Loucy (cell line): ENCODE results near the gene NTN5.

Experiments used
- H2AFZ ChIP-seq: fragments of 200-600 bp; sonication (generic); 2 replicates; pipeline ENCODE4 v1.6.0; 2016; ENCODE audit warnings: antibody characterized with exemption, mild to moderate bottlenecking, low read length, moderate library complexity
- H3F3A ChIP-seq: fragments of 200-600 bp; 2 replicates; pipeline ENCODE4 v1.6.0; 2016; ENCODE audit warnings: antibody characterized with exemption, low read depth, mild to moderate bottlenecking
- H3K27me3 ChIP-seq: fragments of 200-600 bp; sonication (generic); 2 replicates; pipeline ENCODE4 v1.6.1; 2014; ENCODE audit warnings: low read length, mild to moderate bottlenecking; ENCODE audit not compliant: insufficient read depth, poor library complexity, severe bottlenecking
- H3K36me3 ChIP-seq: fragments of 200-600 bp; sonication (generic); 2 replicates; pipeline ENCODE4 v1.6.1; 2016; ENCODE audit warnings: low read length; ENCODE audit not compliant: insufficient read depth
- H3K4me1 ChIP-seq: fragments of 200-600 bp; sonication (generic); 2 replicates; pipeline ENCODE4 v1.5.1; 2014; ENCODE audit warnings: low read length, mild to moderate bottlenecking; ENCODE audit not compliant: insufficient read depth, poor library complexity, severe bottlenecking
- H3K4me2 ChIP-seq: fragments of 200-600 bp; sonication (generic); 2 replicates; pipeline ENCODE4 v1.6.0; 2014; ENCODE audit warnings: antibody characterized with exemption, low read length, low read depth, mild to moderate bottlenecking; ENCODE audit not compliant: poor library complexity, severe bottlenecking
- H3K4me3 ChIP-seq: fragments of 200-600 bp; sonication (generic); 2 replicates; pipeline ENCODE4 v1.5.1; 2014; ENCODE audit warnings: low read length, mild to moderate bottlenecking, mixed read lengths; ENCODE audit not compliant: poor library complexity, severe bottlenecking
- H3K79me2 ChIP-seq: fragments of 200-600 bp; sonication (generic); 2 replicates; pipeline ENCODE4 v1.6.1; 2014; ENCODE audit warnings: low read length; ENCODE audit not compliant: insufficient read depth
- H3K9ac ChIP-seq: fragments of 200-600 bp; sonication (generic); 2 replicates; pipeline ENCODE4 v1.6.0; 2014; ENCODE audit warnings: mild to moderate bottlenecking, low read depth, low read length, moderate library complexity; ENCODE audit not compliant: poor library complexity, severe bottlenecking
- H3K9me2 ChIP-seq: fragments of 200-600 bp; sonication (generic); replicated peaks from 2 replicates; pipeline ENCODE4 v1.6.1; 2016; ENCODE audit warnings: low read depth, low read length, mixed read lengths
- H3K9me3 ChIP-seq: fragments of 200-600 bp; sonication (generic); 2 replicates; pipeline ENCODE4 v1.6.1; 2014; ENCODE audit warnings: mild to moderate bottlenecking, antibody characterized with exemption, low read length, low read depth; ENCODE audit not compliant: insufficient read depth
- H4K20me1 ChIP-seq: fragments of 200-600 bp; sonication (generic); 2 replicates; pipeline ENCODE4 v1.6.0; 2014; ENCODE audit warnings: antibody characterized with exemption, low read length, mild to moderate bottlenecking; ENCODE audit not compliant: insufficient read depth, poor library complexity, severe bottlenecking
- EZH2phosphoT487 ChIP-seq: fragments of 200-600 bp; IDR thresholded peaks from 2 replicates; pipeline ENCODE4 v1.6.1; 2018; ENCODE audit warnings: antibody characterized with exemption, mild to moderate bottlenecking, moderate library complexity, borderline replicate concordance
- TF ChIP-seq, protein P1 (sequence below): fragments of 200-600 bp; sonication (generic); conservative IDR thresholded peaks from 2 replicates; pipeline ENCODE4 v1.5.1; 2014; ENCODE audit warnings: mild to moderate bottlenecking, antibody characterized with exemption, low read length

The NTN5 gene

DNA sequence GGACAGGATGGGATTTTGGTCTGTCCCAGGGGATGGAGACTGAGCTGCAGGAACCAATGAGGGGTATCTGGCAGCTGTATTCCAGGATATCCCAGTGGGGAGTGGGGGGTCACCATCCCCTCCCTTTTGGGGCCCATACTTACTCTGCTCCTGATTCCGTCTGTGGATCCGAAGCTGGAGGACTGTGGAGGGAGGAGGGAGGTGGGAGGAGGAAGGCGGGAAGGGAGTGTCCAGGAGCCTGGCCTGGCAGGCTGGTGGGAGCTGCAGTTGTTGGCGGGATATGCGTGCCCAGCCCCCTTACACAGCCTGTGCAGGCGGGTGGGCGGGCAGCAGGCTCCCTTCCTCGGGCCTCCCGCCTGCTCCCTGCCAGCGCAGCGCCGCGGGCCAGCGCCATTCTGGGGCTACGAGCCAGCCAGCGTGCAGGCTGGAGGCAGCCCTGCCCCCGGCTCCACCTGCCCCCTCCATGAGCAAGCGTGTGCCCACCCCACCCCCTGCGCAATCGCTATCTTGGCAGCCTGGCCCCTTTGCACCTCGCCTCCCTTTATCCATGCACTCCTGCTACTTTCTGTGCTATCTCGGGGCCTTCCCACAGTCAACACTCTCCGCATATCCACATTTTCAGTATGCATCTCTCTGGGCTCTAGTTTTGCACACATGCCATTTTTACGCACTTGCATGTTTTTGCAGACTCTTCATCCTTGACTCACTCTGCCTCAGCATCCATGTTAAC, 43.9 kb upstream of the NTN5 start:
- Histone ChIP-seq H3K36me3 (no peaks in the 10 kb centered on the region), H3K79me2 (peaks cover 17% of the 10 kb centered on the region), H3F3A (no peaks in the 10 kb centered on the region), H3K4me1 (peaks cover 24% of the 10 kb centered on the region), H2AFZ (no peak overlapping the region), H3K9ac (no peak overlapping the region), H4K20me1 (no peaks in the 10 kb centered on the region), H3K4me3 (no peak overlapping the region), H3K9me3 (no peaks in the 10 kb centered on the region), H3K9me2 (no peaks in the 10 kb centered on the region), H3K4me2 (no peak overlapping the region), H3K27me3 (no peaks in the 10 kb centered on the region)
- TF ChIP-seq EZH2phosphoT487: no peak
- TF ChIP-seq, protein P1, sequence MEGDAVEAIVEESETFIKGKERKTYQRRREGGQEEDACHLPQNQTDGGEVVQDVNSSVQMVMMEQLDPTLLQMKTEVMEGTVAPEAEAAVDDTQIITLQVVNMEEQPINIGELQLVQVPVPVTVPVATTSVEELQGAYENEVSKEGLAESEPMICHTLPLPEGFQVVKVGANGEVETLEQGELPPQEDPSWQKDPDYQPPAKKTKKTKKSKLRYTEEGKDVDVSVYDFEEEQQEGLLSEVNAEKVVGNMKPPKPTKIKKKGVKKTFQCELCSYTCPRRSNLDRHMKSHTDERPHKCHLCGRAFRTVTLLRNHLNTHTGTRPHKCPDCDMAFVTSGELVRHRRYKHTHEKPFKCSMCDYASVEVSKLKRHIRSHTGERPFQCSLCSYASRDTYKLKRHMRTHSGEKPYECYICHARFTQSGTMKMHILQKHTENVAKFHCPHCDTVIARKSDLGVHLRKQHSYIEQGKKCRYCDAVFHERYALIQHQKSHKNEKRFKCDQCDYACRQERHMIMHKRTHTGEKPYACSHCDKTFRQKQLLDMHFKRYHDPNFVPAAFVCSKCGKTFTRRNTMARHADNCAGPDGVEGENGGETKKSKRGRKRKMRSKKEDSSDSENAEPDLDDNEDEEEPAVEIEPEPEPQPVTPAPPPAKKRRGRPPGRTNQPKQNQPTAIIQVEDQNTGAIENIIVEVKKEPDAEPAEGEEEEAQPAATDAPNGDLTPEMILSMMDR: no peak

GRCh38 chr19:48715681-48716171, 42.9 kb upstream of the NTN5 start:
- Histone ChIP-seq H3K27me3 (no peaks in the 10 kb centered on the region), H3F3A (no peaks in the 10 kb centered on the region), H3K36me3 (no peaks in the 10 kb centered on the region), H3K4me1 (peaks cover 20% of the 10 kb centered on the region), H3K9me2 (no peaks in the 10 kb centered on the region), H4K20me1 (no peaks in the 10 kb centered on the region), H3K9me3 (no peaks in the 10 kb centered on the region), H3K79me2 (peaks cover 17% of the 10 kb centered on the region), H3K4me3 (no peak overlapping the region), H3K9ac (peak overlapping the region; percentile 98), H2AFZ (no peak overlapping the region), H3K4me2 (peak overlapping the region; percentile 97)
- TF ChIP-seq, protein P1: no peak

GRCh38 chr19:48714759-48715675, 42.2 kb upstream of the NTN5 start:
- Histone ChIP-seq H3F3A (no peaks in the 10 kb centered on the region), H3K4me1 (peaks cover 20% of the 10 kb centered on the region), H3K9me3 (no peaks in the 10 kb centered on the region), H4K20me1 (no peaks in the 10 kb centered on the region), H3K27me3 (no peaks in the 10 kb centered on the region), H3K9me2 (no peaks in the 10 kb centered on the region), H3K4me2 (peak overlapping the region; percentile 97), H2AFZ (peak overlapping the region; percentile 86), H3K9ac (peak overlapping the region; percentile 98), H3K36me3 (no peaks in the 10 kb centered on the region), H3K4me3 (peak overlapping the region; percentile 96), H3K79me2 (peaks cover 17% of the 10 kb centered on the region)
- TF ChIP-seq, protein P1: no peak
- no peak for TF ChIP-seq EZH2phosphoT487
